ENCODE results near the gene TRAF3IP1.

TRAF3IP1 gene

DNA sequence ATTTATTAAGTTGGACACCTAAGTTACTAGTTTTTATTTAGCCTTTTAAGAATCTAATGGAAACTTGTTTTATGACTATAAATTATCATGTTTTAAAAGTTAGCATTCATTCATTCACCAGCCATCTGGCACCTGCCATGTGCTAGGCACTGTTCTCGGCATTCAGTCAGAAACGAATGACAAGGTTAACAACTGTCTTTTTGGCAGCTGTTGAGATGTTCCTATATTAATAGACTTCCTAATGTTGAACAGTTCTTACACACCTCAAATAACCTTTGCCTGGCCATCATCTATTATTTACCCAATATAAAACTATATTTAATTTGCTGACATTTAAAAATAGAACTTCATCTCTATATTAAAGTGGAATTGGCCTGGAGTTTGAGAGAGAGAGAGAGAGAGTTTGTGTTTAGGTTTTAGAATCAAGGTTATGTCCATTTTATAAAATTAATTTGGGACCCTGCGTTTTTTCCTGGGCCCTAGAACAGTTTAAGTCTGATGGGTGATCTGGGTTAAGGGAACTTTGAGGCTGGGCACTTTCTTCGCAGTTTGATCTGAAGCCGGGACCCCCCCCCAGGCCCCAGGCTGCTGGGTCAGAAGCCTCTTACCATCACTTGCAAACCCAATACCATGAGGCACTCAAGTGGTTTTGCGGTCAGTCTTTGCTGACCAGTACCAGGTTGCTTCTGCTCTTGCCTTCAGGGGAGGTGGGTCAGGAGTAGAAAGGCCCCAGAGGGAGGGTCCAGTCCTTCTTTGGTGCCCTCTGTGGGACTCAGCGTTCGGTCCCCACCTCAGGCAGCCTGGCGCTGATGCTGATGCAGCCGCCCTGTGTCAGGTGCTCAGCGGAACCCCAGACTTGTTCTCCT lies 58.1 kb downstream of the TRAF3IP1 start:
- no peak overlapping the region for H3K4me3 ChIP-seq (ENCODE audit: low read depth, low read length)

DNA sequence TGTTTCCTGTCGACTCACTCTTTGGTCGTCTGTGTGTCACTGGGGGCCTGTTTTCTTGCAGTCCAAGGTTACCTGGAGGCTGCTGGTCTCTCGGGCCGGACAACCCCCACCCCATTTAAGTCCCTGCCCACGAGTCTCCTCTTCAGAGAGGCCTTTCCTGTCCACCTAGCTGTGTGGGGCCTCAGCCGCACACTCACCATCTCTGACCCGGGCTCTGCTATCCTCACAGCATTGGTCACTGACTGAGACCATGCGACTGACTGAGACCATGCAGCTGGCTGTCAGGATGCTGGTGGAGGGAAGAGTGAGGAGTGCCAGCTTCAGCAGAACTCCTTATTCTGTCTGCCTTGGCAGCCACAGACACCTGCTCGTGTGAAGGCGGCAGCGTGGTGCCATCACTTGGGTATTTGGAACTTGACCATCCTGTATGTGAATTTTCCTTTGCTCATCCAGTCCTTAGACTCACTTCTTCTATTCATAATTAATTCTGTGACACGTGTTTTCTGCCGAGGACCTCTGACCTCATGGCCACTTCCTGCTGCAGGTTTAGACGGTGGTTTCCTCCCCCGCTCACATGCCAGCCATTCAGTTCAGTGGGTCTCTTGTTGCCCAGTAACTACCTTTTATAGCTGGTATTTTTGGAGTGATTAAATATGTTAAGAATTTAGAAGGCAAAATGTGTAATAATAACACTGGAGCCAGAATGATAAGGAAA lies 58.9 kb downstream of the TRAF3IP1 start:
- H3K4me3 ChIP-seq (ENCODE audit: low read depth, low read length), result no peak overlapping the region

DNA sequence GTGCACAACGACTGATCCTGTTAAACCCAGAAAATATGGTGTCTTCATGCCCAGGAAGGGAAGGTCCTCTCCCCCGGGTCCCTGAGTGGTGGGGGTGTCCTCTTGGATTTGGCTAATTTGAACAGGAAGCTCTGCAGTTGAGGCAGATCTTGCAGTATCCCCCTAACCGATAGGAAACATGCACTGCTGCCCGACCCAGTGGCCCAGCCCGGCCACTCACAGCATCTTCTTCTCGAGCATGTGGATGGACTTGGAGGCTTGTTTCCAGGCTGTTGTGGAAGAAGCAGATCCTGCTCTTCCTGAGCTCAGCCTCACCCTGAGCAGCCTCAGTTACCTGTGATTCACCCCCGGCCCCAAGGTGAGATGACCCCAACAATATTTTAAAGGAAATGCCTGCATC lies 60.0 kb downstream of the TRAF3IP1 start:
- no peak overlapping the region for H3K4me3 ChIP-seq (ENCODE audit: low read depth, low read length)

- no peak overlapping the region for H3K4me3 ChIP-seq (ENCODE audit: low read depth, low read length)
Measured at GRCh38 chr2:238380785-238381184, 60.5 kb downstream of the TRAF3IP1 start.

- no peak overlapping the region for H3K4me3 ChIP-seq (ENCODE audit: low read depth, low read length)
Measured at GRCh38 chr2:238381341-238382115, 61.2 kb downstream of the TRAF3IP1 start.

DNA sequence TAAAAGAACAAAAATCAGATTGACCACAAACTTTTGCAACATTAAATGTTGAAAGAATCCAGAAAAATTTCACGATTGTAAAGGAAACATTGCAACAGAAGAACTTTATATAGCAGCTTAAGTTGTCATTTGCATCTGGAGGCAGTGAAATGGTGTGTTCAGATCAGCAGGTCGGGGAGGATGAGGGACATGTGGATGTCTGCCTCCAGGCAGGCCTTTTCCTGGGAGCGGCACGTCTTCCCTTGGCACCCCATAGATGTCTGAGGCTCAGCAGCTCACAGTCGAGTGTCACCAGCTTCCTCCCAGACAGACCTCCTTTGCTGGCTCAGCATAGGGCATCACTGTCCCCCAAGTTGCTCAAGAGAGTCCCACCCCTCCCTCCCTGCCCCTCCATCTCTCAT lies 62.1 kb downstream of the TRAF3IP1 start:
- H3K4me3 ChIP-seq (ENCODE audit: low read depth, low read length), result no peak overlapping the region

- no peak overlapping the region for H3K4me3 ChIP-seq (ENCODE audit: low read depth, low read length)
Measured at GRCh38 chr2:238383135-238383534, 62.8 kb downstream of the TRAF3IP1 start.

DNA sequence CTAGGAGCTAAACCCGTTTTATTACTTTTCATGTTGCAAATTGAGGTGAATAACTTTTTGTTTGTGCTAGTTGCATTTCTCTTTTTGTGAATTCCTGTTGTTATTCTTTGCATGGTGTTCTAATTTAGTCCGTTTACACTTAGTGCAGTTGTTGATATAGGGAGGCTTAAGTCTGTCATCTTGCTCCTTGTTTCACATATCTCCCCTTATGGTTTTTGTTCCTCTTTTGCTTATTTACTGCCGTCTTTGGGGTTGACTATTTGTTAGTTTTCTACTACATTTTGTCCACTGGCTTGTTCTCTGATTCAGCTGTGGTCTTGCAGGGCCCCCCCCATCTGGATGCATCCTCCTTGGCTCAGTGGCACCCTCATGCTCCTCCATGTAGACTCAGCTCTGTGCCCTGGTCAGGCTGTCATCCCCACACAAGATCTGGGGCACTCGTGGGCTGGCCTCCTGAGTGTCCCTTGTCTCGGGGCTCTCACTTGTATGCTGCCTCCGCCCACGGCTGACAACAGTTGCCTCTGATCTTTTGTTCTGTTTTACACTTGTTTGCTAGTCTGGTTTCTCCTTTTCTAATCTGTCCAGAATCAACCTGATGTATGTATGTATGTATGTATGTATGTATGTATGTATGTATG lies 63.5 kb downstream of the TRAF3IP1 start:
- H3K4me3 ChIP-seq (ENCODE audit: low read depth, low read length), result no peak overlapping the region

GRCh38 chr2:238387332-238387731 lies 67.0 kb downstream of the TRAF3IP1 start:
- H3K4me3 ChIP-seq (ENCODE audit: low read depth, low read length), result no peak overlapping the region

DNA sequence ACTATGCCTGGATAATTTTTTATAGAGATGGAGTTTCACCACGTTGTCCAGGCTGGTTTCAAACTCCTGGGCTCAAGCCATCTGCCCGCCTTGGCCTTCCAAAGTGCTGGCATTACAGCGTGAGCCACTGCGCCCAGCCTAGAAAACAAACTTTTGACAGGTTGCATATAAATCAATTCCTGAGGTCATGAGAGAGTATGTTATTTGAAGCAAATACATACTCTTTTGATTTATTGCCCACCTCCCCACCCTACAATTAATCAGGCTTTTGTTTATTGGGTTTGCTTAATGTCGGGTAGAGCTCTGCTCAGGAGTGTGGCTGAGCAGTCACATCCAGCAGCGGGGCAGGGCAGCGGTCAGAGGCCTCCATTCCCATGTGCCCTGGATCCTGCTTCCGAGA lies 68.5 kb downstream of the TRAF3IP1 start:
- no peak overlapping the region for H3K4me3 ChIP-seq (ENCODE audit: low read depth, low read length)

GRCh38 chr2:238389988-238390589 lies 69.8 kb downstream of the TRAF3IP1 start:
- H3K4me3 ChIP-seq (ENCODE audit: low read depth, low read length), result no peak overlapping the region

DNA sequence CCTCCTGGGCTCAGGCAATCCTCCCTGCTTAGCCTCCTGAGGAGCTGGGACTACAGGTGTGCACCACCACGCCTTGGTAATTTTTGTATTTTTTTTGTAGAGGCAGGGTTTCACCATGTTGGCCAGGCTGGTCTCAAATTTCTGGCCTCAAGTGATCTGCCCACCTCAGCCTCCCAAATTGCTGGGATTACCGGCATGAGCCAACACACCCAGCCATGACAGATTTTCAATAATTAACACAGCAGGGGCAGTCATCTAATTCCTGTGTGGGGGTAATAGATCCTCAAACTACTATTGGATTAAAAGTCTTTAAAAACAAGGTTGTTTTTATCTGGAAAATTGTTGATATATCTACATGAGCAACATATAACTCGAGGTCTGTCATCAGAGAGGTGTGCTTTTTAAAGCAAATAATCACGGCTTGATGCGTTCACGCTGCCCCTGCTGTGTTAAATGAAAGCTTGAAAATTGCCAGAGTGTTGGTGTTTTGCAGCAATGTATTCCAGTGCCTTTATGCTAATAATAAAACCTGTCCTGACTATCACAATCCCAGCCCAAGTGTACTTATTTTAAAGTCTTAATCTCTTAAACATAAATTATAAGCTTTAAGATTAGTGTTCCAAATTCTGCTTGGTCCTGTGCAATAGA lies 70.8 kb downstream of the TRAF3IP1 start:
- H3K4me3 ChIP-seq (ENCODE audit: low read depth, low read length), result no peak overlapping the region

DNA sequence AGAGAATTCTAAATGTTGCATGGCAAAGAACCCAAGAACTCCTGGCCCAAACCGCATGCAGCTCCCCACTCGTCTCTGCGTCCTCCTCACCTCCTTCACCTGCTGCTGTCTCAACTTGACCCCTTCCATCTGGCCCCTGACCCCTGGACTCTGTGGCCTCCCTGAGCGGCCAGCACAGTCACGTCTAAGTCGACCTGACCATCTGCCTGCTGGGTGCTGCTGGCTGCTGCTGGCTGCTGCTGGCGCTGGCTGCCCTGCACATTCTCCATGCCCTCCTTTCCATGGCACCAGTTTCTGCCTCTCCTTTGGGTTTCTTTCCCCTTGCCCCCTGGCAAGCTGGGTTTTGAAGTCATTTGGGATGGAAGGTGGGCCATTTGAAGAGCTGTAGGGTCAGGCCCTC lies 76.3 kb downstream of the TRAF3IP1 start:
- no peak overlapping the region for H3K4me3 ChIP-seq (ENCODE audit: low read depth, low read length)

DNA sequence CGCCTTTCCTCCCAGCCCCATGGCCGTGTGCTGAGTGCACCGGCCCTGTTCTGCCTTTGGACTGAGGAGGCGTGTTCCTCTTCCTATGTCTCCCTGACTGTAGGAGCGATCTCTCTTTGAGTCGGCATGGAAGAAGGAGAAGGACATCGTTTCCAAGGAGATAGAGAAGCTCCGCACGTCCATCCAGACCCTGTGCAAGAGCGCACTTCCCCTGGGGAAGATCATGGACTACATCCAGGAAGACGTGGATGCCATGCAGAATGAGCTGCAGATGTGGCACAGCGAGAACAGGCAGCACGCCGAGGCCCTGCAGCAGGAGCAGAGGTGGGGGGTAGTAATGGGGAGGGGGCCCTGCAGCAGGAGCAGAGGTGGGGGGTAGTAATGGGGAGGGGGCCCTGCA lies 77.0 kb downstream of the TRAF3IP1 start:
- H3K4me3 ChIP-seq (ENCODE audit: low read depth, low read length), result no peak overlapping the region

GRCh38 chr2:238398577-238398976 lies 78.3 kb downstream of the TRAF3IP1 start:
- no peak overlapping the region for H3K4me3 ChIP-seq (ENCODE audit: low read depth, low read length)

GRCh38 chr2:238399094-238399493 lies 78.8 kb downstream of the TRAF3IP1 start:
- H3K4me3 ChIP-seq (ENCODE audit: low read depth, low read length), result no peak overlapping the region

DNA sequence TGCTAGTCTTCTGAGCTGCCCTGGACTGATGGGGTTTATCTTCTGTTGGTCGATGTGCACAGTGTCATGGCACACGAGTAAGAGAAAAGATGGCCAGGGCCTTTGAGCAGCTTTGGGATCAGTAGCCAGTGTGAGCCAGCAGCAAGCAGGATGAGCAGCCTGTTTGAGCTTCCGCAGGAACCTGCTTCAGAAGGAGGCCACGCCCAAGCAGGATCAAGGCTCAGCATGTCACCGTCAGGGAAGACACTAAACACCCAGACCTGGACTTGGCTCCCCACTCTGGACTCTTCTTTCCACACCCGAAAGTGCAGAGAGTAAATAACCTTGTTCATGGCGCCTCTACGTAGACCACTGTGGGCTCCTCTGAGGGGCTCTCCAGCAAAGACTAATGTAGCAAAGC lies 81.2 kb downstream of the TRAF3IP1 start:
- H3K4me3 ChIP-seq (ENCODE audit: low read depth, low read length), result no peak overlapping the region

DNA sequence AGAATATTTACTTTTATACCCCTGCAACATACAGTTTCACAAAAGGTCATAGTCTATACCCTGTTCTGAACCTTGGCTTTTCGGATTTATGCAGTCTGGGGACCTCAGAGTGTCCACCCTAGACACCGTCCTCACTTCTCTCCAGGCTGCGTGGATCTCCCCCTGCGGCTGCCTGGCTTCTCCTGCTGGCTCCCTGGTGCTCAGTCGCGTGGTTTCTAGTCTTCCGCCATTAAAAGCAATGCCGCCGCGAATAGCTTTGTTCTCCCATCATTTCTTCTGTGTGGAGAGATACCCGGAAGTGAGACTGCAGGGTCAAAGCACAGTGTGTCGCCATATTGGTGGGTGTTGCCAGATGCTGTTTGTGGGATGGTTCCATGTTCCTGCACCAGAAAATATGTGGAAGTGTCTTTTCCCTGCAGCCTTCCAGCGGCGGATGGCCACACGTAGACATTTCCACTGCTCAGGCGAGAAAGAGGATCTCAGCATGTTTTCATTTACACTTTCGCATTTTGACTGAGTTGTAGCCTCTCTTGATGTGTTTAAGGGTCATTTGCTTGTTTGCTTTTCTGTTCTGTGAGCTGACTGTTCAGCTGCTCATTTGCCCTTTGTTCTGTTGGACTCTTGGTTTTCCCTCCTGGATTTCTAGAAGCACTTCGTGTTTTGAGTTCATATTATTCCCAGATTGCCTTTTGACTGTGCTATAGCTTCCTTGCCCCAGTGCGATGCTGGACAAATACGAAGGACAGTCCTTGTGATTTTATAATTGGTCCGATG lies 83.5 kb downstream of the TRAF3IP1 start:
- H3K4me3 ChIP-seq (ENCODE audit: low read depth, low read length), result no peak overlapping the region

DNA sequence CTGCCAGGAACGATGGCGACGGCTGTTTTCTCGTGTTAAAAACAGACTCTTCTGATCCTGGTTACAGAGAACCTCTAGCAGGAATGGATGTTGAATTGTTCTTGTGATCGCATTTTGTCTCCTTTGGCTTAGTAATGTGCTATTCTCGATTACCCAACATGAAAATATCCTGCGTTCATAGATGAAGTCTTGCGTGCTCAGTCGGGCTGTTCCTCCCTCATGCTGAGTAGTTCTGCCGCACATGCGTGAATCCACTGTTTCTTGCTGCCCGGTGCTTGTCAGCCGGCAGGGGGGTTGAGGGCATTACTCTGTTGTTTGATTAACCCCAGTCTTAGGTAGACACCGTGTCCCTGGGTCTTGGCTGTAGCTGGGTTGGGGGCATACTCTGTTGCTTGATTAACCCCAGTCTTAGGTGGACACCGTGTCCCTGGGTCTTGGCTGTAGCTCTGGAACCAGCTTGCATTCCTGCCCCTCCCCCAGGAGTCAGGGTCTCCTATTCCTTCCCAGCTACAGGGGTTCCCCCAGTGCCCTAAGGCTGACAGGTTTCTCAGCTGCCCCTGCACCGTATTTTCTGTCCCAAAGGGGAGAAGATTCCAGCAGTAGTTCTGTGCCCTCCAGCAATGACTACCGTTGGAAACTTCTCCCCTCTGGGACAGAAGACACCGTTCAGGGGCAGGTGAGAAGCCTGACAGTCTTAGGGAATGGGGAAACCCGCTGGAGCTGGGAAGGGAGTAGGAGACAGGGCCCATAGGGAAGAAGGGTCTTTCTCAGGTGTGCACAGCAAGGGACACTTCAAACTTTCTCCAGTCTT lies 84.3 kb downstream of the TRAF3IP1 start:
- H3K4me3 ChIP-seq (ENCODE audit: low read depth, low read length), result no peak overlapping the region

Measured in iPS-11a (cell line).